Testis (tissue), 2 donors: ENCODE results near the gene RBM27.

Source experiments
- CTCF ChIP-seq, 3 experiments: fragments of 450-650 bp in 2 of 3; fragments of 200-600 bp in 1 of 3; sonication (generic) in 1 of 3; IDR thresholded peaks; one replicate each; pipeline ENCODE4 v1.5.1; 2016 to 2019; ENCODE audit warnings: antibody characterized with exemption in 3 of 3, mild to moderate bottlenecking in 2 of 3, moderate library complexity in 1 of 3
- POLR2A ChIP-seq: fragments of 450-650 bp; IDR thresholded peaks from one replicate; pipeline ENCODE4 v1.6.1; 2017; ENCODE audit warnings: antibody characterized with exemption, mild to moderate bottlenecking, moderate library complexity

DNA sequence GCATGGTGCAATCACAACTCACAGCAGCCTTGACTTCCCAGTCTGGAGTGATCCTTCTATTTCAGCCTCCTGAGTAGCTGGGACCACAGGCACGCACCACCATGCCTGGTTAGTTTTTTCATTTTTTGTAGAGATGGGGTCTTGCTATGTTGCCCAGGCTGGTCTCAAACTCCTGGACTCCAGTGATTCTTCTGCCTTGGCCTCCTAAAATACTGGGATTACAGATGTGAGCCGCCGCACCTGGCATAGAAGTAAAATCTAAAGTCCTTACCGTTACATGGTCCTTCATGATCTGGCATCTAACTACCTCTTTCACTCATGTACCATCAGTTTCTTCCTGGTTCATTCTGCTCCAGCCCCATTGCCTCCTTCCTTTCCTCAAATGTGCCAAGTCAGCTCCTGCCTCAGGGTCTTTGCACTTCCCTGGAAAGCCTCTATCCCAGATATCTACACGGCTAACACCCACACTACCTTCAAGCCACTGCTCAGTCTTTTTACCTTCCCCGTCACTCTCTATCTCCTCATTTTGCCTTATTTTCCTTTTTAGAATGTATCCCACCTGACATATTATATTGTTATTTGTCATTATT is 6.9 kb upstream of the RBM27 start:
- no peak for TF ChIP-seq CTCF (IDR thresholded peaks at IDR 0.05)
- no peak for TF ChIP-seq POLR2A
